HG03060 (cell line): ENCODE results near the gene SH3D19.

Source experiments
- ATAC-seq: cut with Tn5 transposase; IDR thresholded peaks from one replicate; pipeline ENCODE4 v1.9.1; 2021; ENCODE audit warnings: low read depth, moderate number of reproducible peaks; ENCODE audit not compliant: unreplicated experiment

Gene SH3D19

DNA sequence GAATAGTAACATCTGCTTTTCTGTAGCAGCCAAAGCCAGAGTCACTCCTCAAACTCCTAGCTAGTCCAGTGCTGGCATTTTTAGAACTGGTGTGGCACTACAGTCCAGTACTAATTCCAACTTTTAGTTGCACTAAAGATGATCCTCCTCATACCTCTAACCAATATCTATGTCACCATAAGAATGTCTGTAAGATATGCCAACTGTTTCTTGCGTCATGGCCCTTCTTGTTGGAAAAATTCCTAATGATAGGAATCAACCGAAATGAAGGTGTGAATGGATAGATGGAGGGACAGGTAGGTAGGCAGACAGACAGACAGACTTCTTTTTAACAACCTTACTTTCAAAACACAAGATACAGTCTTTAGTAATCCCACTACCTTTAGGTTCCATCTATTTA is 123.0 kb downstream of the SH3D19 start:
- ATAC-seq: no peak

GRCh38 chr4:151199319-151200190 is 125.8 kb downstream of the SH3D19 start:
- ATAC-seq: no peak

- no peak for ATAC-seq
Observed at GRCh38 chr4:151198748-151199147, 126.7 kb downstream of the SH3D19 start.

- no peak for ATAC-seq
Observed at GRCh38 chr4:151197247-151197646, 128.2 kb downstream of the SH3D19 start.

- no peak for ATAC-seq
Observed at GRCh38 chr4:151195801-151196200, 129.6 kb downstream of the SH3D19 start.

DNA sequence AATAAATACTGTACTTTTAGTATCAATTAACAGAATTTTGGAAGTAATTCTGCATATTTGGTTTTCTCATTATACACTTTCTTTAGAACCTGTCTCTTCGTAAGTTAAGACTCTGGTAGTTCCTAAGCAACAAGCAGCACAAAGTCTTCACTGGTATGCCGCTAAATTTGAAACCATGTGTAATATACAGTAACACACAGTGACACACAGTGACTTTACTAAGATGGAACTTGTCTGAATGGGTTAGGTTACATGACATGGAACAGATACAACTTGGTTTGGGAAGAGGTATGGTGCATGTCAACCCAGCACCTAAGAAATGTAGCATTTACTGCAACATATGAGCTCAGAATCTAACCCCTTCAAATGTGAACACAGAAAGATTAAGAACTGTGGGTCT is 132.0 kb downstream of the SH3D19 start:
- ATAC-seq: no peak

DNA sequence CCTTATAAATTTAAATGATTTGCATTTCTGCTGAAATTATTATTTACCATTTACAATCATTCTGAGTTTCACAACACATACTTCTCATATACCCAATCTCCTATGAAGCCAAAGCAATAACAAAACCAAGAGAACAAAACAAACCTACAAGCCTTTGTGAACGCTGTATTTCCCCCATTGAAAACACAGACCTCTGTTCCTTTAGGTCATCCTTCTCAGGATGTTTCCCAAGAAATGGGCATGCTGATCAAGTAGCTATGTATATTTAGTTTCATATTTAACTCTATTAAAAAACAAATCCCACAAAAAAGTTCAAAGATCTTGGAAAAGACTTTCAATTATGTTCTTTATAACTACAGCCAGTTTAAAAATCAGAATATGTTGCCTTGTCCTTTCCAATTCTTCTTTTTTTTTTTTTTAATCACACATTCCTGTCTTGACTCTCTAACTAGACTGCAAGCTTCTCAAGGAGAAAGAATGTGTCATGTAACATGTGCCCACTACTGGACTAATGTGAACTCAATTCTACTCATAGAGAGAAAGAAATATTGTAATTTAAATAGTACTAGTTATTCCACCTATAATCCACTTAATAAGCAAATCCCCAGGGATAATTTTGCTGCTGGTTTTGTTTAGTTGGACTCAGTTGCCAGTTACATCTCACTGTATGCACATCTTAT is 132.7 kb downstream of the SH3D19 start:
- no peak for ATAC-seq

- no peak for ATAC-seq
Observed at GRCh38 chr4:151184523-151185458, 140.6 kb downstream of the SH3D19 start.

DNA sequence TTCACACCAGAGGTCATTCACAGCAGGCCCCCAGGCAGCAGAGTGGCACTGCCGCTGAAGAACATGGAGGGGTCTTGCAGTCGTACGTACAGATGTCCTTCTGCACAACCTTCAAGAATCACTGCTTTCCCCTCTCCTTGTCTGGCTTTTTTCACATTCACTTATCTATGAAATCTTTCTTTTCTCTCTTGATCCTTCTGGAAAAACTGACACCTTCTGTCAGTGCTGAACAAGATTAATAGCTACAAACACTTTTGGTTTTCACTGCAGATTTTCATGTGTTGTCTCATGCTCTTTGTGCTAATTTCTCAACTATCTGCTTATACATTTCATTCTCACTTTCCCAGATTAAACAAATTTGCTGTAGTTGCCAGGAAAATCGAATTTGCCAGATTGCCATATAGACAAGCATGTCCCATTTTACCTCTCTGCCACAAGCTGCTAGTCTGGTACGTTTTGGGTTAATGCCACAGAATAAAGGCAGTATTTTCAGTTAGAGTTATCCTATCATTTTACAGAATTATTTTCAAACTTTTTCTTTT is 142.9 kb downstream of the SH3D19 start:
- no peak for ATAC-seq

DNA sequence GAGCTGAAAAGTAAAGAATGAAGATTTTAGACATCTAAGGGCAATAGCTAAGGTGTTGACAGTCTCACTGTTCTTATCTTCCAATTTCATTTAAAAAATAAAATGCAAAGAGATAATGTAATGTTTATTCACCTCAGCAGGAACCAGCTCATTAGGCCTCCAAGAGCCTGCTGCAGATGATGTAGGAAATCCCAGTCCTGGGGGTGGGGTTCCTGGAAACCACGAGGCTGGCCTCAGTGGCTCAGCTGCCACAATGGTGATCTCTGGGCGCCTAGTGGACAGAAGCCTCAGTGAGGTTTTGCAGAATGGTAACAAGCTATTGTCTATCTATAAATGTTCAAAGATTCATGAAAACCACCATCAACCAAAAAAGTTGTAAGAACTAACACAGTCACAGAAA is 148.7 kb downstream of the SH3D19 start:
- ATAC-seq: no peak

- ATAC-seq: no peak
Observed at GRCh38 chr4:151175754-151176631, 149.4 kb downstream of the SH3D19 start.

DNA sequence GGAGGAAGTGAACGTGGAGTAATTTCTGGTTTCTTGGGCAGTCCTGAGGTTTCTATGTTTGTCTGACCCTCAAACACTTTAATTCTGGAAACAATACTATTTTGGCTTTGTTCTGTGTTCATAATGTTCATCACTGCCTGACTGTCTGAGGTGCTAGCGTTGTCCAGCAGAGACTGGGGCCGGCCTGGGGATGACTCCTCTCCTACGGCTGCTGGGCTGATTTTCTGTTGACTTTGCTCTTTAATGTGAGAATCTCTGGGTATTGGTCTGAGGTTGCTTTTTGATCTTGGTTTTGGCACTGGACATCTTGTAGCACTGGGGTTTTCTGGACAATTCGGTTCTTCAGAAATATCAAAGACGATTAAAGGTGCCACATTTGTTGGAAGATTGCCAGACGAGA is 150.2 kb downstream of the SH3D19 start:
- no peak for ATAC-seq

DNA sequence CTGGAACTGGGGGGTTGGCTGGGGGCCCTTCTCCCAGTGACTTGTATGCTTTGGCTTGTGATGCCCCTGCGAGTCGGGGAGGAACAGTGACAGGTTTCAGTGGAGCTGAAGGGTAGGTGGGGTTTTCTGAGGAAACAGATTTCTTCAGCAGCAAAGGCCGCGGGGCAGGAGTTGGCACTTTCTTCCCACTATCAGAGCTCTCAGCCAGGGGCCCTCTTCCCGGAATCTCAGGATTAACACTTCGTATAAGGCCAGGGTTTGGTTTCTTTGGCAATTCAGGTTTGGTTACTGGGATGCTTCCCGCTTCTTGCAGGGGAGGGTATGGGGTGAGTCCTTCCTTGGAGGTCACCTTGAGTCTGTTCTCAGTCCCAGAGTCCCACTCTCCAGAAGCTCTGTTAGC is 150.6 kb downstream of the SH3D19 start:
- no peak for ATAC-seq

DNA sequence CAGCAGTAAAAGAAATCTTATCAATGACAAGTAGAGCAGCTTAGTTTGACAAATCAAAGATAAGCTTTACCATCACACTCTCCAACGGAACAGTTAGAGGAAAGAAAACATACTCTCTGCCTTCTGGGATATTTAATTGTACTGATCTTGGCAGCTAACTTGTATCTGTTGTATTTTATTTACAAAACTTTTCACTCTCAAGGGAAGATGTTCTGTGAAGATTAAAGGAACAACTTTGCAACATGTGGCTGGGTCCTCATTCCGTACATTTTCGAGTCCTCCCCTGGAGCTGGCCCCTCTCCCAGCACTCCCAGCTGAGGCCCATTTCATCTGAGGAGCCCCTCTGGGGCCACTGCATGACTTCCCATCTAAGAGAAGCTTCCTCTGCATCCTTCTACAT is 151.5 kb downstream of the SH3D19 start:
- no peak for ATAC-seq

DNA sequence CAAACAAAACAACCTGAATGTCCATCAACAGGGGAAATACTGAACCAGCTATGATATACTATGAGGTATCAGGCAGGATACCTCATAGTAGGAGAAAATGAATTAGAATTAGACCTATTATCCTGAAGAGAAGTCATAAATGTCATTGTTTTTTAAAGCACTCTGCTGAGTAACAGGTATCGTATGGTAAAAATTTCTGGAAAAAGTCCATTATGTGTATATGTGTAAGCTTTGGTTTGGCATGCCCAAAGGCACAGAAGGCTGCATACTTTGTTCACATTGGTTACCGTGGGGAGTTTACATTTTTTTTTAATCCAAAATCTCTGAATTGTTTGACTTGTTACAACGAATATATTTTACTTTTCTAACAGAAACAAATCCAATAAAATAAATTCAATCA is 155.5 kb downstream of the SH3D19 start:
- ATAC-seq: no peak

- ATAC-seq: no peak
Observed at GRCh38 chr4:151169223-151169622, 156.2 kb downstream of the SH3D19 start.

- ATAC-seq: no peak
Observed at GRCh38 chr4:151167561-151167960, 157.8 kb downstream of the SH3D19 start.

DNA sequence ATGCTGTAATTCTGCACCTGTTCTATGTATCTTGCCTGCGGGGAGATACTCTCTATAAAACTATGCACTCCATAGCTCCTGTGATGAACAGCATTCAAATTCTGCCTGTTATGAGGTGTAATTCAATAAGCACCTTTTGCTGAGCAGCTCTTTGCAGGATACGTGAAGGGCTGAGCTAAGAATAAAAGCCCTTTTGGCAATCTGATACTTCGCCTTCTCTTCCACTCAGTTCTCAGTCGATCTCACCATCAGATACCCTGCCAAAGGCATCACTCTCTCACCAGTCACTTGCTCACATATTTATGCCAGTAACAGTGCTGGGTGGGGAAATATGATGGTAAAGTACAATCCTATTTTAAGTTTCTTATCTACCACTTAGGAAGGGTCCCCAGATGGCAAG is 158.8 kb downstream of the SH3D19 start:
- no peak for ATAC-seq

GRCh38 chr4:151165205-151166000 is 160.0 kb downstream of the SH3D19 start:
- ATAC-seq: no peak
